AG04450 (cell line): ENCODE data around the gene UFSP1. TPM values are rescaled to one million over a fixed set of nuclear protein-coding genes. Genes with fewer than 3 reads are reported as not detected.
"Not testable (repeated sequence)": the region's sequence is repeated elsewhere in the genome, so short reads cannot be mapped to it uniquely, and the experiment has no call there.

Experiments
- CTCF ChIA-PET: fragments of 300-600, 350-600 bp; formaldehyde crosslinking; extraction: SDS; loops from one replicate; lab custom pipeline; 2022; ENCODE audit warnings: antibody characterized with exemption, inconsistent platforms; lab: Charles Lee
- POLR2A ChIA-PET: fragments of 350-600 bp; formaldehyde crosslinking; extraction: SDS; loops from one replicate; lab custom pipeline; 2021; ENCODE audit warnings: antibody characterized with exemption, inconsistent platforms; lab: Yijun Ruan, JAX
- DNase-seq: peaks from one replicate; pipeline ENCODE4 v3.0.0-alpha.2; 2011; ENCODE audit warnings: low read depth, low spot score
- H3K27ac ChIP-seq: one replicate; pipeline ENCODE4 v1.5.1; 2012; ENCODE audit warnings: low read depth, low read length, control low read depth
- H3K27me3 ChIP-seq: one replicate; pipeline ENCODE4 v1.6.0; 2012; ENCODE audit warnings: low read length; ENCODE audit not compliant: control insufficient read depth, insufficient read depth
- H3K4me3 ChIP-seq: 2 replicates; pipeline ENCODE4 v1.5.1; 2011; ENCODE audit warnings: mild to moderate bottlenecking, low read depth, low read length, control low read depth
- H3K9me3 ChIP-seq: 2 replicates; pipeline ENCODE4 v1.5.1; 2012; ENCODE audit warnings: low read length; ENCODE audit not compliant: control insufficient read depth, insufficient read depth
- polyA plus RNA-seq: library from polyadenylated mRNA; depleted of rRNA; stranded (reverse); fragments of >200 nt; gene quantifications from 2 replicates; pipeline ENCODE4 v1.2.3, GENCODE V29; 2011
- TF ChIP-seq, protein P1 (sequence below): IDR thresholded peaks from 2 replicates; pipeline ENCODE4 v1.5.1; 2011; ENCODE audit warnings: low read depth, low read length, control low read depth, inconsistent platforms

The UFSP1 gene
- polyA plus RNA-seq, 1 experiment = 0.48 TPM

DNA sequence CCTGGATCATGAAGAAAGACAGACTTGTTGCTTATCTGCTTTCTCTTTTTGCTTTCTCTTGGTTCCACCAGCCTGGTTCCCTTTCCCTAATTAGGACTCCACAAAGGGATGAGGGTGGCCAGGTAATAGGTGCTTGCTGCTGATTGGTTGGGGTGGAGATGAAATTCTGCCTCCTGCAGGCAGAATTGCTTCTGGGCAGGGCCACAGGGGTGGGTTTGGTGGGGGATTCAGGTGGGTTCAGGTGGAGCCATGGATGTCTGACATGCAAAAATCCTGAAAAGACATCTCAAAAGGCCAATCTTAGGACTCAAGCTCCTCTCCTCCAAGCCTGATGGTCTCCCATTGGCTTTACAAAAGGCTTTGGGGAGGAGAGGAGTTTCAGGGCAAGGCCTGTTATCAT is 31.5 kb upstream of the UFSP1 start:
- CTCF ChIA-PET = no interaction called here

DNA sequence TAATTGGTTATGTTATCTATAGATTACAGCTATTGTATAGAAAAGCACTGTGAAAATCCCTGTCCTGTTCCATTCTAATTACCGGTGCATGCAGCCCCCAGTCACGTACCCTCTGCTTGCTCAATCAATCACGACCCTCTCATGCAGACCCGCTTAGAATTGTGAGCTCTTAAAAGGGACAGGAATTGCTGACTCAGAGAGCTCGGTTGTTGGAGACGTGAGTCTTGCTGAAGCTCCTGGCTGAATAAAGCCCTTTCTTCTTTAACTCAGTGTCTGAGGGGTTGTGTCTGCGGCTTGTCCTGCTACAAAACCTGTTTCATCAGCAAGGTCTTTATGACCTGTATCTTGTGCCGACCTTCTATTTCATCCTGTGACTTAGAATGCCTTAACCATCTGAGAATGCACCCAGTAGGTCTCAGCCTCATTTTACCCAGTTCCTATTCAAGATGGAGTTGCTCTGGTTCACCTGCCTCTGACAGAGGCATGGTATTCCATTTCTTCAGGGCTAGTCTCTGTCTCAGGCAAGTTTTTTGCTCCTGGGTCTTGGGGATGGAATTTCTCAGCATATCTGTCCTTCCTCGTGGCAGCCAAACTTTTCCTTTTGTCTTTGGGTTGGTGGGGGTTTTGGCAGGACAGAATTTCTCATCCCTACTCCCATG is 30.4 kb upstream of the UFSP1 start:
- DNase-seq, POLR2A ChIA-PET, CTCF ChIA-PET, H3K9me3 ChIP-seq, H3K4me3 ChIP-seq, H3K27ac ChIP-seq: not testable (repeated sequence)
- peaks cover 12% of the 10 kb centered on the region for H3K27me3 ChIP-seq

More for the DNA sequence above, 31.5 kb upstream of the UFSP1 start:
- Histone ChIP-seq H3K4me3 (no peak overlapping the region), H3K27me3 (peaks cover 12% of the 10 kb centered on the region), H3K27ac (no peak overlapping the region), H3K9me3 (no peaks in the 10 kb centered on the region)
- TF ChIP-seq, protein P1, sequence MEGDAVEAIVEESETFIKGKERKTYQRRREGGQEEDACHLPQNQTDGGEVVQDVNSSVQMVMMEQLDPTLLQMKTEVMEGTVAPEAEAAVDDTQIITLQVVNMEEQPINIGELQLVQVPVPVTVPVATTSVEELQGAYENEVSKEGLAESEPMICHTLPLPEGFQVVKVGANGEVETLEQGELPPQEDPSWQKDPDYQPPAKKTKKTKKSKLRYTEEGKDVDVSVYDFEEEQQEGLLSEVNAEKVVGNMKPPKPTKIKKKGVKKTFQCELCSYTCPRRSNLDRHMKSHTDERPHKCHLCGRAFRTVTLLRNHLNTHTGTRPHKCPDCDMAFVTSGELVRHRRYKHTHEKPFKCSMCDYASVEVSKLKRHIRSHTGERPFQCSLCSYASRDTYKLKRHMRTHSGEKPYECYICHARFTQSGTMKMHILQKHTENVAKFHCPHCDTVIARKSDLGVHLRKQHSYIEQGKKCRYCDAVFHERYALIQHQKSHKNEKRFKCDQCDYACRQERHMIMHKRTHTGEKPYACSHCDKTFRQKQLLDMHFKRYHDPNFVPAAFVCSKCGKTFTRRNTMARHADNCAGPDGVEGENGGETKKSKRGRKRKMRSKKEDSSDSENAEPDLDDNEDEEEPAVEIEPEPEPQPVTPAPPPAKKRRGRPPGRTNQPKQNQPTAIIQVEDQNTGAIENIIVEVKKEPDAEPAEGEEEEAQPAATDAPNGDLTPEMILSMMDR = no peak
- DNase-seq = no peak
- POLR2A ChIA-PET = no interaction called here

DNA sequence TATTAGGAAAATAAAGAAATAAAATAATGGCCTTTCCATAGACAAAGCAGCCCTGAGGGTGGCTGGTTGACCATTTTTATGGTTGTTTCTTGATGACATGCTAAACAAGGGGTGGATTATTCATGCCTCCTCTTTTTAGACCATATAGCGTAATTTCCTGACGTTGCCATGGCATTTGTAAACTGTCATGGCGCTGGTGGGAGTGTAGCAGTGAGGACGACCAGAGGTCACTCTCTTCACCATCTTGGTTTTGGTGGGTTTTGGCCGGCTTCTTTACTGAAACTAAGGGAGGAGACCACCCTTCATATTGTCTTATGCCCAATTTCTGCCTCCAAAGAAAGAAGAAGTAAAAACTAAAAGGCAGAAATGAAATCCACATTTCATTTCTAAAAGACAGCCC is 29.8 kb upstream of the UFSP1 start:
- H3K27ac ChIP-seq, DNase-seq, CTCF ChIA-PET, POLR2A ChIA-PET, H3K4me3 ChIP-seq, H3K9me3 ChIP-seq: not testable (repeated sequence)
- peaks cover 12% of the 10 kb centered on the region for H3K27me3 ChIP-seq

DNA sequence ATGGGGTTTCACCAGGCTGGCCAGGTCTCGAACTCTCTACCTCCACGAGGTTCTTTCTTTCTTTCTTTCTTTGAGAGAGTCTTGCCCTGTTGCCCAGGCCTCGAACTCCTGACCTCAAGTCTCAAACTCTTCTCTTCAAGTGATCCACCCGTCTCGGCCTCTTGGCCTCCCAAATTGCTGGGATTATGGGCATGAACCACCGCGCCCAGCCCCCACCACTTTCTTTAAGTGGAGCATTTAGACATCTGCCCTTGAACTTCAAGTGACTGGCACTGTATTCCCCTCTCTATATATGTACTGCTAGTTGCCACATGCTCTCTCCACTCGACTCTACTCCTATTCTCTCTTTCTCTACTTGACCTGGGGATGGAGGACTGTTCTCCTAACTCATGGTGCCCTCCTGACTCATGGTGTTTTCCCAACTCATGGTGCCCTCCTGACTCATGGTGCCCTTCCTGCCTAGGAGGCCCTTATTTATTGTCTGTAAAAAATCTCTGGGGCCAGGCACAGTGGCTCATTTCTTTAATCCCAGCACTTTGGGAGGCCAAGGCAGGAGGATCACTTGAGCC is 25.4 kb upstream of the UFSP1 start:
- Histone ChIP-seq H3K4me3 (no peak overlapping the region), H3K27ac (no peak overlapping the region), H3K27me3 (peaks cover 2% of the 10 kb centered on the region), H3K9me3 (no peaks in the 10 kb centered on the region)
- TF ChIP-seq, protein P1 = no peak
- CTCF ChIA-PET = no interaction called here
- no peak for DNase-seq
- POLR2A ChIA-PET = no interaction called here

DNA sequence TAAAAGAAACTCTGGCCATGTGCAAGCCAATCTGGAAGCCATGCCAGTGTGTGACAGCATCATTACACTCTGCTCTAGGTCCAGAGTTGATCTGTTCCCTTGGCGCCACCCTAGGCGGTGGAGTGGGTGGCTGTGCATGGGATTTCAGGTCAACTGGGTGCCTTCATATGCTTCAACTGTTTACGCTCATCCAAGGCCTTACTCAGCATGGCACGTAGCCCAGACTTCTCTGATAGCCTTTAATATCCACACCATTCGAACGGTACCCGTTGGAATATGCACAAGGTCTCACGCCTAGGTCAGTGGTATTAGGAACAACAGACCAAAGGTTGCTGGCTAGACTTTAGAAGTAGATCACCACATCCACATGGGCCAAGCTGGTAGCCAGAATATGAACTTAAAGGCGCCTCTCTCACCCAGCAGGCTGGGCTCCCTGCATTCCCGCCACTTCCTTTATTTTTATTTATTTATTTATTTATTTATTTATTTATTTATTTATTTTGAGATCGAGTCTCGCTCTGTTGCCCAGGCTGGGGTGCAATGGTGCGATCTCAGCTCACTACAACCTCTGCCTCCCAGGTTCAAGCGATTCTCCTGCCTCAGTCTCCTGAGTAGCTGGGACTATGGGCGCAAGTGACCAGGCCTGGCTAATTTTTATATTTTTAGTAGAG is 24.8 kb upstream of the UFSP1 start:
- no peak overlapping the region for H3K4me3 ChIP-seq
- ChIA-PET CTCF (no interaction called here), POLR2A (no interaction called here)
- no peak for DNase-seq
- TF ChIP-seq, protein P1 = no peak
- H3K27me3 ChIP-seq = peaks cover 2% of the 10 kb centered on the region
- H3K27ac ChIP-seq = no peak overlapping the region
- H3K9me3 ChIP-seq = no peaks in the 10 kb centered on the region

DNA sequence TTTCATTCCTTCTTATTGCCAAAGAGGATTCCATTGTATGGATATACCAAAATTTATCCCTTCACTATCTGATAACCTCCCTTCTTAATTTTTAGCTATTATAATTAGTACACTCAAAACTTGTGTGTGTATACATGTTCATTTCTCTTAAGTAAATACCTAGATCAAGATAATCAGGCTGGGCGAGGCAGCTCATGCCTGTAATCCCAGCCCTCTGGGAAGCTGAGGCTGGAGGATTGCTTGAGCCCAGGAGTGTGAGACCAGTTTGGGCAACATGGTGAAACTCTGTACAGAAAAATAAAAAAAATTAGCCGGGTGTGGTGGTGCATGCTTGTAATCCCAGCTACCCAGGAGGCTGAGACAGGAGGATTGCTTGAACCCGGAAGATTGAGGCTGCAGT is 22.0 kb upstream of the UFSP1 start:
- POLR2A ChIA-PET = no interaction called here
- TF ChIP-seq, protein P1 = no peak

DNA sequence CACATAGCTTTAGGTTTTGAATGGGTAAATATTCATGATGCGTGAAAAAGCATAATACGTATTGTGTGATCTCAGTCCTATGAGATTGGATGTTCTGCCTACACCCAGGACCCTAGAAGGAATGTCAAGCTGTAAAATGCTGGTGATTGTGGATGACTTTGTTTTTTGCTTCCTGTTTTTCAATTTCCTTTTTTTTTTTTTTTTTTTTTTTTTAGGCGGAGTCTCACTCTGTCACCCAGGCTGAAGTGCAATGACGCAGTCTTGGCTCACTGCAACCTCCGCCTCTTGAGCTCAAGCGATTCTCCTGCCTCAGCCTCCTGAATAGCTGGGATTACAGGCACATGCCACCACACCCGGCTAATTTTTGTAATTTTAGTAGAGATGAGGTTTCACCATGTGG is 20.9 kb upstream of the UFSP1 start:
- DNase-seq, POLR2A ChIA-PET, H3K9me3 ChIP-seq, H3K27ac ChIP-seq, H3K4me3 ChIP-seq, H3K27me3 ChIP-seq: not testable (repeated sequence)
- CTCF ChIA-PET = interaction anchor here (0.7 kb wide), 1 partner anchor 202 kb away, joined by 6 read pairs; no protein-coding TSS in a partner anchor

More for the DNA sequence above, 22.0 kb upstream of the UFSP1 start:
- Histone ChIP-seq H3K4me3 (no peak overlapping the region), H3K9me3 (no peaks in the 10 kb centered on the region; the same call in 1 of the 2 replicates), H3K27me3 (no peaks in the 10 kb centered on the region), H3K27ac (no peak overlapping the region)
- CTCF ChIA-PET = no interaction called here
- DNase-seq = no peak
